ENCODE data around the gene MYOF.

The MYOF gene

GRCh38 chr10:93376372-93377293, 105.5 kb downstream of the MYOF start:
- H3K18ac ChIP-seq (ENCODE audit: low read depth in 1 of 2, low read length in 2 of 2): peak overlapping the region in 1 of 2 experiments; percentile 35
- peaks cover 27% of the 10 kb centered on the region for H3K79me1 ChIP-seq (replicated peaks; ENCODE audit: low read length, poor library complexity, severe bottlenecking)
- peaks cover 9% of the 10 kb centered on the region for H3K4me1 ChIP-seq (ENCODE audit: control insufficient read depth, insufficient read depth, low read depth, low read length)
- no peak overlapping the region for H4K91ac ChIP-seq (ENCODE audit: low read length)
- peak overlapping the region in 1 of 2 experiments; percentile 58 for H2BK12ac ChIP-seq (ENCODE audit: low read length in 2 of 2)
- peak overlapping the region; percentile 95 for H3K27ac ChIP-seq (ENCODE audit: low read length, poor library complexity, severe bottlenecking)
- H3K4me3 ChIP-seq (ENCODE audit: insufficient read depth in 1 of 2, low read depth in 1 of 2, low read length in 2 of 2): peak overlapping the region in 1 of 2 experiments; percentile 46
- H2AFZ ChIP-seq (ENCODE audit: low read depth, low read length): no peak overlapping the region
- peak overlapping the region; percentile 75 for H2BK5ac ChIP-seq (ENCODE audit: low read depth, low read length, poor library complexity, severe bottlenecking)
- H3K9ac ChIP-seq (ENCODE audit: low read length): peak overlapping the region; percentile 90
- H2BK15ac ChIP-seq (ENCODE audit: low read depth, poor library complexity, severe bottlenecking): no peak overlapping the region
- peak overlapping the region; percentile 96 for H2AK5ac ChIP-seq (ENCODE audit: low read length, severe bottlenecking)
- no peaks in the 10 kb centered on the region for H3K27me3 ChIP-seq (ENCODE audit: control insufficient read depth in 1 of 2, insufficient read depth in 1 of 2, low read length in 2 of 2)
- peak overlapping the region in 1 of 2 experiments; percentile 66 for H3K14ac ChIP-seq (ENCODE audit: low read length in 2 of 2)
- H3K9me3 ChIP-seq (ENCODE audit: control insufficient read depth, low read length): no peaks in the 10 kb centered on the region
- peak overlapping the region; percentile 30 for H3K4me2 ChIP-seq (ENCODE audit: low read length, poor library complexity, severe bottlenecking)
- H3K36me3 ChIP-seq (ENCODE audit: control insufficient read depth in 1 of 2, insufficient read depth in 2 of 2, low read depth in 1 of 2, low read length in 2 of 2): peaks cover 27 to 98% of the 10 kb centered on the region in 2 experiments
- H2BK120ac ChIP-seq (ENCODE audit: low read depth, low read length): no peak overlapping the region
- no peak overlapping the region for H3K23ac ChIP-seq (ENCODE audit: low read length in 2 of 2)
- WGBS: 45% methylated on average over 10 of the region's 10 CpGs
- H4K8ac ChIP-seq (ENCODE audit: low read length): peak overlapping the region; percentile 59
- peak overlapping the region in 1 of 2 experiments; percentile 76 for H3K4ac ChIP-seq (ENCODE audit: low read depth in 1 of 2, low read length in 2 of 2)
- DNase-seq: peak; percentile 90

GRCh38 chr10:93370961-93371360, 111.2 kb downstream of the MYOF start:
- no peaks in the 10 kb centered on the region for H3K27me3 ChIP-seq (ENCODE audit: control insufficient read depth in 1 of 2, insufficient read depth in 1 of 2, low read length in 2 of 2)

DNA sequence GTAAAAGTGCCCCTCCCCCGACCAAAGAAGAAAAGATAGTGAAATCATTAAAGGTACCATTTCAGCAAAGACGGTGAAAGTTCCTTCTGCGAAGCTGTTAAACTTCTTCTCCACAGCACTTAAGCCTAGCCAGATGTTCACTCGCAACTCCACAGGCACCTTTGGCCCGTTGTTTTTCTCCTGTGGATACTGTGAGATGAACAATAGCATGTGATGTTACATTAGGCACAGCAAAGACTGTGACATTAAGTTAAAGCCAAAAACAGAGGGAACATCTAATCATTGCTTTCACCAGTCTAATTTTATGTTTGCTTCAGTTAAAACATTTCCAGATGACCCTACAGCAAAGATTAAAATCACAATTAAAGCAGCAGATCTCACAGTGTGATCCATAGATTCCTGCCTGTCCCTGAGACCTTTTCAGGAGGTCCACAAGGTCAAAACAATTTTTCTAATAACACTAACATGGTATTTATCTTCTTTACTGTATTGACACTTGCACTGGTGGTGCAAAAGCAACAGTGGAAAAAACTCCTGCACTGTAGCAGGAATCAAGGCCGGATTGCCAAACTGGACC, 112.5 kb downstream of the MYOF start:
- H3K4me2 ChIP-seq (ENCODE audit: low read length, poor library complexity, severe bottlenecking): no peak overlapping the region
- no peak overlapping the region for H3K18ac ChIP-seq (ENCODE audit: low read depth in 1 of 2, low read length in 2 of 2)
- H3K36me3 ChIP-seq (ENCODE audit: control insufficient read depth in 1 of 2, insufficient read depth in 2 of 2, low read depth in 1 of 2, low read length in 2 of 2): peaks cover 30 to 100% of the 10 kb centered on the region in 2 experiments
- no peak for DNase-seq
- no peak overlapping the region for H3K4me3 ChIP-seq (ENCODE audit: insufficient read depth in 1 of 2, low read depth in 1 of 2, low read length in 2 of 2)
- no peak overlapping the region for H3K14ac ChIP-seq (ENCODE audit: low read length in 2 of 2)
- H3K27me3 ChIP-seq (ENCODE audit: control insufficient read depth in 1 of 2, insufficient read depth in 1 of 2, low read length in 2 of 2): no peaks in the 10 kb centered on the region
- H2AFZ ChIP-seq (ENCODE audit: low read depth, low read length): no peak overlapping the region
- no peak overlapping the region for H3K4ac ChIP-seq (ENCODE audit: low read depth in 1 of 2, low read length in 2 of 2)
- H2BK12ac ChIP-seq (ENCODE audit: low read length in 2 of 2): no peak overlapping the region
- H3K9me3 ChIP-seq (ENCODE audit: control insufficient read depth, low read length): no peaks in the 10 kb centered on the region
- H3K23ac ChIP-seq (ENCODE audit: low read length in 2 of 2): no peak overlapping the region
- H4K91ac ChIP-seq (ENCODE audit: low read length): no peak overlapping the region
- no peaks in the 10 kb centered on the region for H3K4me1 ChIP-seq (ENCODE audit: control insufficient read depth, insufficient read depth, low read depth, low read length)
- H2AK5ac ChIP-seq (ENCODE audit: low read length, severe bottlenecking): no peak overlapping the region
- 98% methylated on average over 5 of the region's 6 CpGs for WGBS
- H3K9ac ChIP-seq (ENCODE audit: low read length): peak overlapping the region; percentile 42
- no peak overlapping the region for H2BK120ac ChIP-seq (ENCODE audit: low read depth, low read length)
- H2BK15ac ChIP-seq (ENCODE audit: low read depth, poor library complexity, severe bottlenecking): no peak overlapping the region
- peaks cover 39% of the 10 kb centered on the region for H3K79me1 ChIP-seq (replicated peaks; ENCODE audit: low read length, poor library complexity, severe bottlenecking)
- no peak overlapping the region for H2BK5ac ChIP-seq (ENCODE audit: low read depth, low read length, poor library complexity, severe bottlenecking)
- no peak overlapping the region for H4K8ac ChIP-seq (ENCODE audit: low read length)
- H3K27ac ChIP-seq (ENCODE audit: low read length, poor library complexity, severe bottlenecking): no peak overlapping the region

More at GRCh38 chr10:93370961-93371360, 111.2 kb downstream of the MYOF start:
- Histone ChIP-seq H3K4me3 (ENCODE audit: insufficient read depth in 1 of 2, low read depth in 1 of 2, low read length in 2 of 2) (no peak overlapping the region), H2AFZ (ENCODE audit: low read depth, low read length) (no peak overlapping the region), H3K9ac (ENCODE audit: low read length) (peak overlapping the region; percentile 2), H3K79me1 (replicated peaks; ENCODE audit: low read length, poor library complexity, severe bottlenecking) (peaks cover 37% of the 10 kb centered on the region), H3K27ac (ENCODE audit: low read length, poor library complexity, severe bottlenecking) (no peak overlapping the region), H2BK5ac (ENCODE audit: low read depth, low read length, poor library complexity, severe bottlenecking) (no peak overlapping the region), H3K14ac (ENCODE audit: low read length in 2 of 2) (no peak overlapping the region), H3K23ac (ENCODE audit: low read length in 2 of 2) (no peak overlapping the region), H2BK120ac (ENCODE audit: low read depth, low read length) (no peak overlapping the region), H2BK15ac (ENCODE audit: low read depth, poor library complexity, severe bottlenecking) (no peak overlapping the region), H3K4ac (ENCODE audit: low read depth in 1 of 2, low read length in 2 of 2) (no peak overlapping the region), H4K91ac (ENCODE audit: low read length) (no peak overlapping the region), H3K4me2 (ENCODE audit: low read length, poor library complexity, severe bottlenecking) (no peak overlapping the region), H2BK12ac (ENCODE audit: low read length in 2 of 2) (no peak overlapping the region), H2AK5ac (ENCODE audit: low read length, severe bottlenecking) (no peak overlapping the region), H3K36me3 (ENCODE audit: control insufficient read depth in 1 of 2, insufficient read depth in 2 of 2, low read depth in 1 of 2, low read length in 2 of 2) (peaks cover 31 to 100% of the 10 kb centered on the region in 2 experiments), H4K8ac (ENCODE audit: low read length) (no peak overlapping the region), H3K4me1 (ENCODE audit: control insufficient read depth, insufficient read depth, low read depth, low read length) (no peaks in the 10 kb centered on the region), H3K9me3 (ENCODE audit: control insufficient read depth, low read length) (no peaks in the 10 kb centered on the region), H3K18ac (ENCODE audit: low read depth in 1 of 2, low read length in 2 of 2) (no peak overlapping the region)
- DNase-seq: no peak
- WGBS: no CpG with 5 or more reads among the region's 1 CpG

DNA sequence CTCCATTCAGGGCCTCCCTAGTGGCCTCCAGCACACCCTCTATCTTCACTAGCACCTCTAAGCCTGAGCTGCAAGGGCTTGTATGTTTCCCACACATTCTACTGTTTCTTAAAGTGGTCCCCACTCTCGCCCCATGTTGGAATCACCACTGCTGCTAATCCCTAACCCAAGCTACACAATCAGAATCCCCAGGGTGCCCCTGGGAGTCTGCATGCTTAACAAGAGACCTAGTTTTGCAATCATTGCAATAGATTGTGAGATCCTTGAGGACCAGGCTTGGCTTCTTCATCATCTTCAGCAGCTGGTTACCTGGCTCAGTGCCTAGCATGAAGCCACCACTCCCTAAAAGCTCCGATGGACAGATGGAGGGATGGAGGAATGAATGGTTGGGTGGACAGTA, 113.9 kb downstream of the MYOF start:
- H4K8ac ChIP-seq (ENCODE audit: low read length): no peak overlapping the region
- no peak overlapping the region for H2BK12ac ChIP-seq (ENCODE audit: low read length in 2 of 2)
- H2BK120ac ChIP-seq (ENCODE audit: low read depth, low read length): no peak overlapping the region
- H2BK15ac ChIP-seq (ENCODE audit: low read depth, poor library complexity, severe bottlenecking): no peak overlapping the region
- no peak for DNase-seq
- H3K4ac ChIP-seq (ENCODE audit: low read depth in 1 of 2, low read length in 2 of 2): no peak overlapping the region
- H3K23ac ChIP-seq (ENCODE audit: low read length in 2 of 2): no peak overlapping the region
- H3K36me3 ChIP-seq (ENCODE audit: control insufficient read depth in 1 of 2, insufficient read depth in 2 of 2, low read depth in 1 of 2, low read length in 2 of 2): peaks cover 35 to 100% of the 10 kb centered on the region in 2 experiments
- no peak overlapping the region for H3K14ac ChIP-seq (ENCODE audit: low read length in 2 of 2)
- H4K91ac ChIP-seq (ENCODE audit: low read length): no peak overlapping the region
- no peak overlapping the region for H3K9ac ChIP-seq (ENCODE audit: low read length)
- no peak overlapping the region for H3K4me2 ChIP-seq (ENCODE audit: low read length, poor library complexity, severe bottlenecking)
- no peak overlapping the region for H3K27ac ChIP-seq (ENCODE audit: low read length, poor library complexity, severe bottlenecking)
- H2AFZ ChIP-seq (ENCODE audit: low read depth, low read length): no peak overlapping the region
- no peaks in the 10 kb centered on the region for H3K4me1 ChIP-seq (ENCODE audit: control insufficient read depth, insufficient read depth, low read depth, low read length)
- H3K27me3 ChIP-seq (ENCODE audit: control insufficient read depth in 1 of 2, insufficient read depth in 1 of 2, low read length in 2 of 2): no peaks in the 10 kb centered on the region
- H3K18ac ChIP-seq (ENCODE audit: low read depth in 1 of 2, low read length in 2 of 2): no peak overlapping the region
- no peak overlapping the region for H2BK5ac ChIP-seq (ENCODE audit: low read depth, low read length, poor library complexity, severe bottlenecking)
- no peak overlapping the region for H3K4me3 ChIP-seq (ENCODE audit: insufficient read depth in 1 of 2, low read depth in 1 of 2, low read length in 2 of 2)
- H3K9me3 ChIP-seq (ENCODE audit: control insufficient read depth, low read length): no peaks in the 10 kb centered on the region
- H3K79me1 ChIP-seq (replicated peaks; ENCODE audit: low read length, poor library complexity, severe bottlenecking): peaks cover 41% of the 10 kb centered on the region
- no peak overlapping the region for H2AK5ac ChIP-seq (ENCODE audit: low read length, severe bottlenecking)
- 93% methylated on average over 1 of the region's 2 CpGs for WGBS
